ENCODE results near the gene FAM89A. TPM values are rescaled to one million over a fixed set of nuclear protein-coding genes. Genes with fewer than 3 reads are reported as not detected.
A peak's percentile ranks its signal among the peaks of the same experiment; 100 is the strongest.
"Not testable (repeated sequence)": the region's sequence is repeated elsewhere in the genome, so short reads cannot be mapped to it uniquely, and the experiment has no call there.

FAM89A gene
- total RNA-seq, 1 experiment from 2014 or later = 7.5 TPM

DNA sequence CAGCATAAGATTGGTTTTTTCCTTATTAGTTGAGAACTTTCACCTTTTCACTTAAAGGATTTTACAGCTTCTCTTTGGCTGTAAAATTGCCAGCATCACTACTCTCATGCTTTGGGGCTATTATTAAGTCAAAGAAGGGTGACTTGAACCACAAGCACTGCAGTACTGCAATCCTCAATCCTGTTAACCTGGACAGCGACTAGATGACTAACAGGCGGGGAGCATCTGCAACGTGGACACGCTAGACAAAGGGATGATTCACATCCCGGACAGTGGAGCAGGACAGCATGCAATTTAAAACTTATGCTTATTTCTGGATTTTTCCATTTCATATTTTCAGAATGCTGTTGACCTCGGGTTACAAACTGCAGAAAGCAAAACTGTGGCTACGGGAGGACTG lies 53.1 kb downstream of the FAM89A start:
- ChIA-PET CTCF (no interaction called here), POLR2A (ENCODE audit: unreplicated experiment) (no interaction called here)
- Histone ChIP-seq H4K20me1 (ENCODE audit: low read length) (peaks cover 11% of the 10 kb centered on the region; the same call in 1 of the 2 replicates), H3K4me2 (ENCODE audit: low read length) (peak overlapping the region; percentile 20), H3K9me2 (replicated peaks; ENCODE audit: low read length) (no peaks in the 10 kb centered on the region), H2AFZ (ENCODE audit: low read length) (no peak overlapping the region), H3F3A (ENCODE audit: low read length, unreplicated experiment) (no peaks in the 10 kb centered on the region), H3K27me3 (ENCODE audit: low read length) (no peaks in the 10 kb centered on the region), H3K4me3 (ENCODE audit: low read length) (no peak overlapping the region), H3K9ac (ENCODE audit: low read length) (no peak overlapping the region), H3K9me3 (ENCODE audit: low read length) (no peaks in the 10 kb centered on the region), H3K27ac (ENCODE audit: low read length) (no peak overlapping the region), H3K36me3 (ENCODE audit: low read depth, low read length) (peaks cover 28% of the 10 kb centered on the region; the same call in 1 of the 2 replicates), H3K79me2 (ENCODE audit: low read length) (peaks cover 60% of the 10 kb centered on the region), H3K4me1 (ENCODE audit: insufficient read depth, low read length) (peaks cover 13% of the 10 kb centered on the region)
- DNase-seq (peak; percentile 77), ATAC-seq (peak; percentile 99)
- intact Hi-C loops (cut with micrococcal nuclease) = no loop called here
- BruUV-seq (replicated peaks) = no TSS peak
- TF ChIP-seq EZH2phosphoT487 (IDR thresholded peaks at IDR 0.05; ENCODE audit: borderline replicate concordance, low read length) (no peak), EZH2 (IDR thresholded peaks at IDR 0.05; ENCODE audit: low read length, unreplicated experiment) (no peak)
- TF ChIP-seq, protein P1, sequence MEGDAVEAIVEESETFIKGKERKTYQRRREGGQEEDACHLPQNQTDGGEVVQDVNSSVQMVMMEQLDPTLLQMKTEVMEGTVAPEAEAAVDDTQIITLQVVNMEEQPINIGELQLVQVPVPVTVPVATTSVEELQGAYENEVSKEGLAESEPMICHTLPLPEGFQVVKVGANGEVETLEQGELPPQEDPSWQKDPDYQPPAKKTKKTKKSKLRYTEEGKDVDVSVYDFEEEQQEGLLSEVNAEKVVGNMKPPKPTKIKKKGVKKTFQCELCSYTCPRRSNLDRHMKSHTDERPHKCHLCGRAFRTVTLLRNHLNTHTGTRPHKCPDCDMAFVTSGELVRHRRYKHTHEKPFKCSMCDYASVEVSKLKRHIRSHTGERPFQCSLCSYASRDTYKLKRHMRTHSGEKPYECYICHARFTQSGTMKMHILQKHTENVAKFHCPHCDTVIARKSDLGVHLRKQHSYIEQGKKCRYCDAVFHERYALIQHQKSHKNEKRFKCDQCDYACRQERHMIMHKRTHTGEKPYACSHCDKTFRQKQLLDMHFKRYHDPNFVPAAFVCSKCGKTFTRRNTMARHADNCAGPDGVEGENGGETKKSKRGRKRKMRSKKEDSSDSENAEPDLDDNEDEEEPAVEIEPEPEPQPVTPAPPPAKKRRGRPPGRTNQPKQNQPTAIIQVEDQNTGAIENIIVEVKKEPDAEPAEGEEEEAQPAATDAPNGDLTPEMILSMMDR (conservative IDR thresholded peaks at IDR 0.05; ENCODE audit: low read depth, low read length) = no peak

DNA sequence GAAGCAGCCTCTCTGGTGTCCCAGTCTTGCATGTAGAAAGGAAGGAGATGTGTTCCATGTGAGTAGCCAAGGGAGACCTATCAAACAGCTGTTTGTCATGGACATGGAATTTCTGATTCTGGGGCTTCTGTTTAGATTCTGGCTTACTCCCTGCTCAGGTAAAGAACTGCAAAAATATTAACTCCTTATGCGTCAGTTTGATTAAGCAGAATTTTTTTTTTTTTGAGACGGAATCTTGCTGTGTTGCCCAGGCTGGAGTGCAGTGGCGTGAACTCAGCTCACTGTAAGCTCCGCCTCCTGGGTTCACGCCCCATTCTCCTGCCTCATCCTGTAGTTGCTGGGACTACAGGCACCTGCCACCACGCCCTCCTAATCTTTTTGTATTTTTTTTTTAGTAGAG lies 54.3 kb downstream of the FAM89A start:
- TF ChIP-seq EZH2phosphoT487 (IDR thresholded peaks at IDR 0.05; ENCODE audit: borderline replicate concordance, low read length) (no peak), EZH2 (IDR thresholded peaks at IDR 0.05; ENCODE audit: low read length, unreplicated experiment) (no peak)
- TF ChIP-seq, protein P1 (conservative IDR thresholded peaks at IDR 0.05; ENCODE audit: low read depth, low read length) = no peak
- Histone ChIP-seq H3K9me2 (replicated peaks; ENCODE audit: low read length) (no peaks in the 10 kb centered on the region), H3K27ac (ENCODE audit: low read length) (no peak overlapping the region), H3K4me3 (ENCODE audit: low read length) (no peak overlapping the region), H2AFZ (ENCODE audit: low read length) (no peak overlapping the region), H3K9ac (ENCODE audit: low read length) (no peak overlapping the region), H3F3A (ENCODE audit: low read length, unreplicated experiment) (no peaks in the 10 kb centered on the region), H3K79me2 (ENCODE audit: low read length) (peaks cover 73% of the 10 kb centered on the region), H4K20me1 (ENCODE audit: low read length) (peaks cover 11% of the 10 kb centered on the region; the same call in 1 of the 2 replicates), H3K27me3 (ENCODE audit: low read length) (no peaks in the 10 kb centered on the region), H3K9me3 (ENCODE audit: low read length) (no peaks in the 10 kb centered on the region), H3K4me2 (ENCODE audit: low read length) (no peak overlapping the region), H3K36me3 (ENCODE audit: low read depth, low read length) (peaks cover 29% of the 10 kb centered on the region), H3K4me1 (ENCODE audit: insufficient read depth, low read length) (peaks cover 11% of the 10 kb centered on the region)
- intact Hi-C loops (cut with micrococcal nuclease) = no loop called here
- BruUV-seq (replicated peaks) = no TSS peak
- ChIA-PET CTCF (no interaction called here), POLR2A (ENCODE audit: unreplicated experiment) (no interaction called here)
- ATAC-seq = no peak
- no peak for DNase-seq

DNA sequence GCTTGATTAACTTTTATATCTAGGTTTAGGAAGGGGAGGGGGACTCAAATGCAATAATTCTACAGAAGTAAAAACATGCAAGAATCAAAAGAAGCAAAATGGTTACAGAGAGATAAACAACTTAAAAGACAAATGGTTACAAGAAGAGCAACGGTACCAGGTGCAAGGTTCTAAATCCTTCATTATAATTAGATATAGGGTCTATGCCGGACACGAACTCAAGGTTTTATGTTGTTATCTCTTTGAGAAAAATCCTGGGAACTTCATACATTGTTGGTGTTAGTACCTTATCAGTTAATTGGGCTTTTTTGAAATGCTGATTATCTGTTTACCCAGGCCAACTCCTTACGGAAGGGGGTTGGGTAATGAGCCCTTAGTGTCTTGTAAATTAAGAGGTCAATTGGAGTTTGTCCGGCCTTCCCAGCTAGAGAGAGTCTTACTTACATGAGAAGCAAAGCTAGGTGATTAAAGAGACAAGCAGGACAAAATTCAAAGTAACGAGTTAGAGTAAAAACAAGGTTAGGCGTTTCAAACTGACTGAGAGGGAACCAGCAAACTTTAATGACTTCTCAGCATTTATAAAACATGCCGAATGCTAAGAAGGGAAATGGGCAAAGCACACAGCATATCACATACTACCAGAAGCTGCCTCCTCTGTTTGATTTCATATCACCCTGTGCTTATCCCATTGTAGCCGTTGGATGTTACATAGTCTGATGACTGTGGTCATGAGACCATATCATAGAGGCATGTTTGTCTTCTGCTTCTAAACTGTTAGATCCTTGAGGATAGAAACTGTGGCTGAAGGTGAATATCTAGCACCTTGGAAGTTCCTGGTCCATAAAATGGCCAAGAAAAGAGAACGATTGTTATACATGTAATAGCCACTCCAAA lies 55.2 kb downstream of the FAM89A start:
- H3K4me3 ChIP-seq (ENCODE audit: low read length); POLR2A ChIA-PET (ENCODE audit: unreplicated experiment); H3K9ac ChIP-seq (ENCODE audit: low read length); ATAC-seq; H3K27ac ChIP-seq (ENCODE audit: low read length); DNase-seq; H3K9me3 ChIP-seq (ENCODE audit: low read length); H3K9me2 ChIP-seq (replicated peaks; ENCODE audit: low read length); intact Hi-C loops (cut with micrococcal nuclease); H4K20me1 ChIP-seq (ENCODE audit: low read length); H3K4me2 ChIP-seq (ENCODE audit: low read length); CTCF ChIA-PET; H2AFZ ChIP-seq (ENCODE audit: low read length); H3K27me3 ChIP-seq (ENCODE audit: low read length); H3F3A ChIP-seq (ENCODE audit: low read length, unreplicated experiment); BruUV-seq (replicated peaks): not testable (repeated sequence)
- Histone ChIP-seq H3K4me1 (ENCODE audit: insufficient read depth, low read length) (peaks cover 16% of the 10 kb centered on the region), H3K79me2 (ENCODE audit: low read length) (peaks cover 78% of the 10 kb centered on the region), H3K36me3 (ENCODE audit: low read depth, low read length) (peaks cover 25% of the 10 kb centered on the region)

All from PC-3 (cell line).